ENCODE measurements around the gene RFT1. TPM values are rescaled to one million over a fixed set of nuclear protein-coding genes. Genes with fewer than 3 reads are reported as not detected.
"Not testable (repeated sequence)": the region's sequence is repeated elsewhere in the genome, so short reads cannot be mapped to it uniquely, and the experiment has no call there.

The RFT1 gene
- total and polyA plus RNA-seq, 5 experiments from 2014 or later: 16.4 to 28.1 (median 24.1) TPM

DNA sequence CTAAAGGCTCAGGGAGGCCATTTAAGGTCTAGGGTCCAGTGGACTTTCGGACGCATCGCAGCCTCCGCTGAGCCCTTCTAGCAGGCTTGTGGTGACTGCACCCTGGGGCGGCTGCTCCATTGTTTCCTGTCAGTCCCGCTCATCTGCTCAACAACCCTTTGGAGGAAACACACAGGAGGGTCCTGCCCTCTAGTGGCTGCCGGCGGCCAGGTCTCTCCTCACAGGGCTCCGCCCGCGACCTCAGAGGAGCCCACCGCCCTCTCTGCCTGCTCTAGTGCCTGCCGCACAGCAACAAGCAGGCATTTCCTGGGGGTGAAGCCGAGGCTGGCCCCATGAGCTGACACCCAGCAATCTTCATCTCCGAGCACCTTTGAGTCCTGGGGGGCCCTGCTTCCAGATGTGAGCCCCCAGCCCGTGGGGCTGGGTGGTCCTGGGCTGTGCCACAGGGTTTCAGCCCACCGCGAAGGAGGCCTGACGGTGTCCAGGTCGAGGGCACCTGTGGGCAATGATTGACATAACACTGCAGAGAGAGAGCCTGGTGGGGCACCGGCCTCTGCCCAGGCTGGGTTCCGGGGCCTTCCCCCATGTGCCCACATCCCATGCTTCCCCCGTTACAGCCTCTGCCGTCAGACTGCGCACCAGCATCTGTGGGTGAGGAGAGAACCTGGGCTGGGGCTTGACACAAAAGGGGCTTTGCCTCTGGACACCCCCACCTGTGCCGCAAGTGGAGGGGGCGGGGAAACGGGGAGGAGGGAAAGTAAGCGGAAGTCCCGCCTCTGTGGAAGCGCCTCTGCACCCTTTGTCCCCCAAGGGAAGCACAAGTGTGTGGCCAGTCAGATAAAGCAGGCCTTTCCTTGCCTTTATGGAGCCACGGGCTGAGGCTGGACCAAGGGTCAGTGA, 57.3 kb downstream of the RFT1 start:
- H3K27ac Mint-ChIP-seq: peak overlapping the region; percentile 87 to 97 (median 96)
- ATAC-seq: peak; percentile 87 to 95
- POLR2A ChIA-PET: interaction anchor here (0.5 to 2.6 kb wide), 4 partner anchors 28 to 302 kb away, joined by 3 to 15 read pairs (median 6); partner anchors contain the start of genes NEK4 and SFMBT1
- peak overlapping the region; percentile 85 to 96 (median 93) for H3K4me3 Mint-ChIP-seq
- H3K36me3 Mint-ChIP-seq: no peaks in the 10 kb centered on the region
- peaks cover 14 to 21% (median 19%) of the 10 kb centered on the region in 4 donors for H3K4me1 Mint-ChIP-seq
- DNase-seq: peak; percentile 78 to 93 (median 87)
- H3K9me3 Mint-ChIP-seq: no peaks in the 10 kb centered on the region
- H3K27me3 Mint-ChIP-seq: no peaks in the 10 kb centered on the region

DNA sequence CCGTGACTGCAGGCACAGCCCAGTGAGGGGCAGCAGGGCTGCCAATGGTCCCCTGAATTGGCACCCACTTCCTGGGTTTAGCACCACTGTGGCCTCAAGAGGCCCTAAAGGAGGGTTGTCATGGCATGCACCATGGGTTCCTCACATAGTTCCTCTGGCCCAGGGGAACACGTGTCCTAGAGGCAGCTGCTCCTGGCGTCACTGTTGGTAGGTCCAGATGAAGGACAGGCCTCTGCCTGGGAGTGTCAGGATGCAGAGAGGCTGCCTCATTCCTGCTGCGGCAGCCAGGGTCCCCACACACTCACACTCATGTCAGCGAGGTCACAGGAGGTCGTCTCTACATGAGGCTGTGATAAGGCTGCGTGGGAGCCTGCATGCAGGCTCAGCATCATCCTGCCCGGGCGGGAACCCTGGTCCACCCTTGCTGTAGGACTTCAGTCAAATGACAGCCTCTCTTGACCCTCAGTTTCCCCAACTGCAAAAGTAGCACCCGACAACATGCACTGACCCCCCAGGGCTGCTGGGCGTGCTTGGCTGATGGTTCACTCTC, 58.3 kb downstream of the RFT1 start:
- DNase-seq (no peak), ATAC-seq (no peak)
- H3K27me3 Mint-ChIP-seq: no peaks in the 10 kb centered on the region
- H3K4me3 Mint-ChIP-seq: peak overlapping the region; percentile 85 to 96 (median 93)
- H3K27ac Mint-ChIP-seq: peak overlapping the region; percentile 87 to 97 (median 96)
- H3K4me1 Mint-ChIP-seq: peaks cover 14 to 21% (median 19%) of the 10 kb centered on the region in 4 donors
- no peaks in the 10 kb centered on the region for H3K9me3 Mint-ChIP-seq
- POLR2A ChIA-PET: interaction anchor here (0.6 to 1.8 kb wide), 4 partner anchors 27 to 301 kb away, joined by 3 to 11 read pairs (median 5); partner anchors contain the start of genes NEK4 and SFMBT1
- H3K36me3 Mint-ChIP-seq: no peaks in the 10 kb centered on the region

DNA sequence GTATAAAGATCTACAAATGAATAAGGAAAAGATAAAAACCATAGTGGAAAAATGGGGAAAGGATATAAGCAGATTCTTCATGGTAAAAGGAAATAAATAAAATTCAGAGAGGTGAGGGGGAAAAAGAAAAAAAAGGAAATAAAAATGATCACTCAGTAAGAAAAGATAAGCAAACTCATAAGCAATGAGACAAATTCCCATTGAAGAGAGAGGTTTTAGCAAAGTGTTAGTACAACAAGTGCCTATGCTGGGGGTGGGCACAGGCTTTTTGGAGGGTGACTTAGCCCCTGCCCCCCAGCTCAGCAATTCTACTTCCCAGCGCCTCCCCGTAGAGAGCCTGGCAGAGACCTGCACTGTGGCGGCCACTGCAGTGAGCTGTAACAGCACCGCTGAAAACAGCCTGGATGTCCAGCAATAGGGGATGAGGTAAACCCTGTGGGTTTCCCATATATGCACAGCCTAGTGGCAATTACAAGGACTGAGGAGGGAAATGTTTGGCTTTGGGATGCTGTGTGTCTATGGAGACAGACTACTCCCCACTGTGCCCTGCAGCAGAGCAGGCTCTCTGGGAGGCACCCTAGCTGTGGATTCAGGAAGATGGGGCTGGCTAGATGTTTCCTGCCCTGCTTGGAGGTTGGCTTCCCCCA, 60.7 kb downstream of the RFT1 start:
- Mint-ChIP-seq H3K36me3 (no peaks in the 10 kb centered on the region), H3K4me1 (peaks cover 16 to 23% (median 19%) of the 10 kb centered on the region in 4 donors)
- POLR2A ChIA-PET: no interaction called here

DNA sequence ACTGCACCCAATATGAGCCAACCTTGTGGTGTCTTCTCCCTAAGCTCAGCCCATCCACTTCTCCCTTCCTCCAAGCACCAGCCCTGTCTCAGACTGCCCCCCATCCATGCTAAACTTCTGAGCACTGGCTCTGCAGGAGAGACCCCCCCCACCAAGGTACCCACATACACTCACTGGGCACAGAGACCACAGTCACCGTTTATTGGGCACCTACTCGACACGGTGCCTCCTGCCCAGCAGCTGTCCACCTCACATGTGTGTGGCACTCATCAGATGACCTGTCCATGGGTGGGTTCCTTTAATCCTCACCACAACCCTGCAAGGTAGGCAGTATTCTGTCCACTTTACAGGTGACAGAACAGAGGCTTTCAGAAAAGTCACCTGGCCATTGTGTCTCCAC, 62.1 kb downstream of the RFT1 start:
- ATAC-seq (no peak), DNase-seq (no peak)
- H3K4me3 Mint-ChIP-seq: no peak overlapping the region
- H3K4me1 Mint-ChIP-seq: peaks cover 11 to 17% (median 15%) of the 10 kb centered on the region in 4 donors
- POLR2A ChIA-PET: no interaction called here
- no peaks in the 10 kb centered on the region for H3K36me3 Mint-ChIP-seq
- H3K27me3 Mint-ChIP-seq: peaks cover 0 to 4% (median 2%) of the 10 kb centered on the region in 5 donors
- no peaks in the 10 kb centered on the region for H3K9me3 Mint-ChIP-seq
- peak overlapping the region in 1 of 10 donors; percentile 62 for H3K27ac Mint-ChIP-seq

More for the DNA sequence above, 60.7 kb downstream of the RFT1 start:
- DNase-seq: no peak
- no peaks in the 10 kb centered on the region for H3K9me3 Mint-ChIP-seq
- peaks cover 0 to 3% (median under 1%) of the 10 kb centered on the region in 5 donors for H3K27me3 Mint-ChIP-seq
- H3K27ac Mint-ChIP-seq: peak overlapping the region in 6 of 10 donors; percentile 3 to 52 (median 40)
- no peak overlapping the region for H3K4me3 Mint-ChIP-seq
- ATAC-seq: no peak

DNA sequence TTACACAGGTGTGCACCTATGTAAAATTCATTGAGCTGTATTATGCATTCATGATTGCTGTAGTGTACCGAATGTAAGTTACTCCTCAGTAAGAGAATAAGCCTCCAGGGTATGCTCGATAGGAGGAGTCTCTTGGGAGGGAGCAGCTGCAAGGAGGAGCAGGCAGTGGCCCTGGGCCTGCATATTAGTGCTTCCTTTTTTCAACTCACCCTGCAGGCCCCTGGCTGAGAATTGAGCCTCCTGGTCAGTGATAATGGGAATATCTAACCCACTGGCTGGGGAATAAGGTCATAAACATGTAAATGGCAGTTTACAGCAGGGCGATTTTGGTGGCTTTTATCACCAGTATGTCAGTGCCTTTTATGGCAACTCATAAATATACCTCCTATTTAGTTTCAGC, 62.7 kb downstream of the RFT1 start:
- Mint-ChIP-seq H3K9me3 (no peaks in the 10 kb centered on the region), H3K27ac (peak overlapping the region in 1 of 10 donors; percentile 62), H3K27me3 (peaks cover 0 to 4% (median 2%) of the 10 kb centered on the region in 5 donors), H3K4me3 (no peak overlapping the region), H3K4me1 (peaks cover 5 to 11% (median 9%) of the 10 kb centered on the region in 4 donors), H3K36me3 (no peaks in the 10 kb centered on the region)
- ATAC-seq: no peak
- POLR2A ChIA-PET: no interaction called here
- DNase-seq: no peak

DNA sequence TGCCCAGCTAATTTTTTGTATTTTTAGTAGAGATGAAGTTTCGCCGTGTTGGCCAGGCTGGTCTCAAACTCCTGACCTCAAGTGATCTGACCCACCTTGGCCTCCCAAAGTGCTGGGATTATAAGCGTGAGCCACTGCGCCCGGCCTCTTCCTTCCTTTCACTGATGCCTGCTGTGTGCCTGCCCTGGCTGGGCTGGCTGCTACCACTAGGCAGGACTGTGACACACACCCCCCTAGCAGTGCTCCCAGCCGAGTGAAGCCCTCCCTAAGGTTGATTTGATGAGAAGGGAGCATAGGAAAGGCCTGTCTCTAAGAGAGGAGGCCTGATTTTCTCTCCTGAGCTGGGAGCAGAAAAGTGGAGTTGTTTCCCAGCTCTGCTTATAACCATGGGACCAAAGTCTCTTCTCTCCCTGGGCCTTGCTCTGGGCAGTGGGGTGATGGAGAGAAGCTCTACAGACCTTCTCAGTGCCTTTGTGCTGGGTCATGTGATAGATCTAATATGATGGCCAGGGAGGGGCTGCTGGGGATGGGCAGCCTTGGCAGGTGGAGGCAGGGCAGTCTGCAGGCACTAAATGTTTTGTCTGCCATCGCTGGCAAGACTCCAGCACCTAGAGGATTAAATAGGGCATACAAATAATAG, 64.3 kb downstream of the RFT1 start:
- POLR2A ChIA-PET: no interaction called here
- no peaks in the 10 kb centered on the region for H3K9me3 Mint-ChIP-seq
- no peak for ATAC-seq
- peaks cover 0 to 2% (median under 1%) of the 10 kb centered on the region in 4 donors for H3K4me1 Mint-ChIP-seq
- peaks cover 0 to 7% (median 2%) of the 10 kb centered on the region in 5 donors for H3K27me3 Mint-ChIP-seq
- no peak overlapping the region for H3K27ac Mint-ChIP-seq
- no peaks in the 10 kb centered on the region for H3K36me3 Mint-ChIP-seq
- DNase-seq: no peak
- H3K4me3 Mint-ChIP-seq: no peak overlapping the region

DNA sequence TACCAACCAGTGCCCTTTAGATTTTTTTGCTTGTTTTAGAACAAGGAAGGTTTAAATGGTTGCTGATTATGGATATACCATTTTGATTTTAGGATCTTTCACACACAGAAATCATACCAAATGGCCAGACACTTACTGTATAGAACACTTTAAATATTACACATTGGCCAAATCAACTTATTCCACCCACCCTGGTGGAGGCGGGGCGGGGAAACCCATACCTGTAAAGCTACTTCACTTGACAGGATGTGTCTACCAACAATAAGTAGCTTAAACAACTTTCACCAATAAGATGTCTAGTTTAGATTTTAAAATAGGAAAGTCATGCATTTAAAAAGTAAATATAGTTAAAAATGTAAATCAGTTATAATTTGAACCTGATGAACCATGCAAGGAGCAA, 67.3 kb downstream of the RFT1 start:
- H3K9me3 Mint-ChIP-seq: no peaks in the 10 kb centered on the region
- H3K36me3 Mint-ChIP-seq: no peaks in the 10 kb centered on the region
- POLR2A ChIA-PET: no interaction called here
- no peak overlapping the region for H3K4me3 Mint-ChIP-seq
- peaks cover 0 to 2% (median under 1%) of the 10 kb centered on the region in 4 donors for H3K4me1 Mint-ChIP-seq
- peaks cover 0 to 7% (median 2%) of the 10 kb centered on the region in 5 donors for H3K27me3 Mint-ChIP-seq
- no peak overlapping the region for H3K27ac Mint-ChIP-seq
- DNase-seq: no peak
- ATAC-seq: no peak

DNA sequence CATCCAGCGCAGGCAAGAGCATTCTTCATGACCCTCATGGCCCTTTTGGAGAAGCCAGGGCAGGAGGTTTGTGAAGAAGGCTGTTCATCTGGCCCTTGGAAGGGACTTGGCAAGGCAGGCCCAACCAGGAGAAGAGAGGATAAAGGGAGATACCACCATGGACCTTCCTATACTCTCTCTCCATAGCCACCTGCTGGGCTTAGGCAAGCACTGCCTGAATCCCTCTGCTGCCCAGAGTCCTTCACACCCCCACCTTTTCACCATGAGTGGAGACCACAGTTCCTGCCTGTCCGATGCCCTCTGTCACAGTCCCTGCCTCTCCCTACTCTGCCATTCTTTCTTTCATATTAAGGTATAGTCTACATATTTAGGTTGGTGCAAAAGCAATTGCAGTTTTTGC, 73.8 kb downstream of the RFT1 start:
- Mint-ChIP-seq H3K27ac (no peak overlapping the region), H3K9me3 (no peaks in the 10 kb centered on the region), H3K4me1 (no peaks in the 10 kb centered on the region), H3K4me3 (no peak overlapping the region), H3K36me3 (no peaks in the 10 kb centered on the region), H3K27me3 (peaks cover 0 to 4% (median 0%) of the 10 kb centered on the region in 5 donors)
- ATAC-seq (peak in 1 of 2 donors; percentile 44), DNase-seq (peak in 1 of 10 donors; percentile 3)
- POLR2A ChIA-PET: no interaction called here

DNA sequence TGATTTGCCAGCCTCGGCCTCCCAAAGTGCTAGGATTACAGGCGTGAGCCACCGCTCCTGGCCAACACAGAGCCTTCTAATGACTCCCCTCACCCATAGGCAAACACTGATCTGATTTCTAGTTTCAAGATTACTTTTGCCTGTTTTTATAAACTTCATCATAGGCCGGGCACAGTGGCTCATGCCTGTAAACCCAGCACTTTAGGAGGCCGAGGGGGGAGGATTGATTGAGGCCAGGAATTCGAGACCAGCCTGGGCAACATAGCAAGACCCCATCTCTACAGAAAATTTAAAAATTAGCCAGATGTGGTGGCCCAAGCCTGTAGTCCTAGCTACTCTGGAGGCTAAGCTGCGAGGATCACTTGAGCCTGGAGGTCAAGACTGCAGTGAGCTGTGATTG, 76.0 kb downstream of the RFT1 start:
- H3K27me3 Mint-ChIP-seq, H3K4me3 Mint-ChIP-seq, H3K4me1 Mint-ChIP-seq, POLR2A ChIA-PET, ATAC-seq, H3K9me3 Mint-ChIP-seq, H3K36me3 Mint-ChIP-seq: not testable (repeated sequence)
- DNase-seq: peak in 1 of 10 donors; percentile 5
- H3K27ac Mint-ChIP-seq: peak overlapping the region in 1 of 10 donors; percentile 73

DNA sequence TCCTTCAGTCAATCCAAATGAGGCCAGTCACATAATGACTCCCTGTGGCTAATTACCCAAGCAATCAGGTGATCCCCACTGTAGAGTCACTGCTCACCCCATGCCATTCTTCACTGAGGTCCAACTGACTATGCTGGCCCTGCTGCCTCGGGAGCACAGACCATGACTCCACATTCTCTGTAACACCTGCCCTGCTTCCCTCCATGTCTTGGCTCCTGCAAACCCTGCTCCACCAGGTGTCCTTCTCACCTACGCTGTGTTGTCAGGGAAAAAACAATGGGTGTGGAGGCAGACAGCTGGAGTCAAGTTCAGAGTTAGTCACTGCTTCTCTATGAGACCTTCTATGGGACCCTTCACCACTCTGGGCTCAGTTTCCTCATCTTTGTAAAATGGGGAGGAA, 78.3 kb downstream of the RFT1 start:
- Mint-ChIP-seq H3K9me3 (no peaks in the 10 kb centered on the region), H3K36me3 (no peaks in the 10 kb centered on the region), H3K4me3 (no peak overlapping the region), H3K27me3 (no peaks in the 10 kb centered on the region), H3K4me1 (peaks cover 3 to 9% (median 6%) of the 10 kb centered on the region in 4 donors), H3K27ac (no peak overlapping the region)
- DNase-seq: no peak
- POLR2A ChIA-PET: no interaction called here
- ATAC-seq: no peak

DNA sequence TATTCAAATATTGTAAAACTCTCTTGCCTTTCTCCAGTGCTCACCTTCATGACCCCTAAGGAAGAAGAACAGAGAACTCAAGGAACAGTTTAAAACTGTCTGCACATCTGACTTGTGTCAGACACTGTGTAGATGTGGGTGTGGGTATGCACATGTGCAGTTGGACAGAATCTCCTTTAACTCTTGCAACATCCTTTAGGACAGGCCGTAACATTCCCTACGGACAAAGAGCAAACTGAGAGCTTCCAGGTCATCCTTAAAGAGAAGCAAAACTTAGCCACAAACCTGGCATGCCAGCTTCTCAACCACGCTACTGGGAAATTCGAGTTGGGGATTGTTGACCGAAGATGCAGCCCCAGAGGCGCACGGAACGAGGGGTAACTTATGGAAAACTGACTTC, 80.2 kb downstream of the RFT1 start:
- H3K9me3 Mint-ChIP-seq: no peaks in the 10 kb centered on the region
- no peak overlapping the region for H3K27ac Mint-ChIP-seq
- no peaks in the 10 kb centered on the region for H3K36me3 Mint-ChIP-seq
- POLR2A ChIA-PET: no interaction called here
- H3K4me3 Mint-ChIP-seq: no peak overlapping the region
- ATAC-seq: no peak
- H3K27me3 Mint-ChIP-seq: no peaks in the 10 kb centered on the region
- DNase-seq: no peak
- H3K4me1 Mint-ChIP-seq: peaks cover 8 to 14% (median 10%) of the 10 kb centered on the region in 4 donors

Data from naive thymus-derived CD8-positive, alpha-beta T cell (primary cell).